ACC112 (cell line): Measurements from ENCODE around the gene GPC6.
A peak's percentile ranks its signal among the peaks of the same experiment; 100 is the strongest.

Source experiments
- H2AFZ ChIP-seq: fragments of 200-600 bp; sonication (generic); one replicate; pipeline ENCODE4 v1.6.0; 2017; ENCODE audit warnings: antibody characterized with exemption, low read length; ENCODE audit not compliant: unreplicated experiment
- H3K27ac ChIP-seq: fragments of 200-600 bp; sonication (generic); 2 replicates; pipeline ENCODE4 v1.5.1; 2014; ENCODE audit warnings: low read depth, mild to moderate bottlenecking, antibody characterized with exemption, low read length, moderate library complexity
- H3K27me3 ChIP-seq: fragments of 200-600 bp; sonication (generic); 2 replicates; pipeline ENCODE4 v1.6.1; 2014; ENCODE audit warnings: mild to moderate bottlenecking, antibody characterized with exemption, low read length, moderate library complexity, mixed read lengths; ENCODE audit not compliant: insufficient read depth
- H3K36me3 ChIP-seq: fragments of 200-600 bp; sonication (generic); 2 replicates; pipeline ENCODE4 v1.6.1; 2016; ENCODE audit warnings: mild to moderate bottlenecking, antibody characterized with exemption, low read length, moderate library complexity, mixed read lengths; ENCODE audit not compliant: insufficient read depth
- H3K4me1 ChIP-seq: fragments of 200-600 bp; sonication (generic); one replicate; pipeline ENCODE4 v1.6.1; 2016; ENCODE audit warnings: low read length, mixed read lengths; ENCODE audit not compliant: insufficient read depth, unreplicated experiment, control insufficient read depth
- H3K4me3 ChIP-seq: fragments of 200-600 bp; sonication (generic); 2 replicates; pipeline ENCODE4 v1.5.1; 2014; ENCODE audit warnings: mild to moderate bottlenecking, low read depth, low read length
- H3K79me2 ChIP-seq: fragments of 200-600 bp; sonication (generic); one replicate; pipeline ENCODE4 v1.6.0; 2016; ENCODE audit warnings: low read length; ENCODE audit not compliant: control insufficient read depth, unreplicated experiment, insufficient read depth

The GPC6 gene

GRCh38 chr13:93977986-93978385, 751.4 kb downstream of the GPC6 start:
- no peak overlapping the region for H2AFZ ChIP-seq
- H3K4me1 ChIP-seq, result no peaks in the 10 kb centered on the region
- no peaks in the 10 kb centered on the region for H3K79me2 ChIP-seq
- no peak overlapping the region for H3K27ac ChIP-seq
- H3K4me3 ChIP-seq, result no peak overlapping the region
- H3K27me3 ChIP-seq, result no peaks in the 10 kb centered on the region
- no peaks in the 10 kb centered on the region for H3K36me3 ChIP-seq

- H3K27ac ChIP-seq, result no peak overlapping the region
- H3K4me3 ChIP-seq, result no peak overlapping the region
- H3K79me2 ChIP-seq, result no peaks in the 10 kb centered on the region
- no peaks in the 10 kb centered on the region for H3K4me1 ChIP-seq
- H3K36me3 ChIP-seq, result no peaks in the 10 kb centered on the region
- no peak overlapping the region for H2AFZ ChIP-seq
- no peaks in the 10 kb centered on the region for H3K27me3 ChIP-seq
Observed at GRCh38 chr13:93981426-93981977, 754.9 kb downstream of the GPC6 start.

GRCh38 chr13:93982179-93982918, 755.7 kb downstream of the GPC6 start:
- no peaks in the 10 kb centered on the region for H3K36me3 ChIP-seq
- no peaks in the 10 kb centered on the region for H3K79me2 ChIP-seq
- H2AFZ ChIP-seq, result no peak overlapping the region
- H3K27me3 ChIP-seq, result no peaks in the 10 kb centered on the region
- no peak overlapping the region for H3K4me3 ChIP-seq
- H3K4me1 ChIP-seq, result no peaks in the 10 kb centered on the region
- no peak overlapping the region for H3K27ac ChIP-seq

GRCh38 chr13:93984052-93984451, 757.4 kb downstream of the GPC6 start:
- Histone ChIP-seq H3K36me3 (no peaks in the 10 kb centered on the region), H3K4me3 (no peak overlapping the region), H3K4me1 (no peaks in the 10 kb centered on the region), H3K27me3 (no peaks in the 10 kb centered on the region), H3K27ac (no peak overlapping the region), H3K79me2 (no peaks in the 10 kb centered on the region), H2AFZ (no peak overlapping the region)

- Histone ChIP-seq H3K36me3 (no peaks in the 10 kb centered on the region), H3K27me3 (no peaks in the 10 kb centered on the region), H3K4me1 (no peaks in the 10 kb centered on the region), H3K4me3 (no peak overlapping the region), H2AFZ (no peak overlapping the region), H3K27ac (no peak overlapping the region), H3K79me2 (no peaks in the 10 kb centered on the region)
Observed at GRCh38 chr13:93984876-93985275, 758.3 kb downstream of the GPC6 start.

- Histone ChIP-seq H3K4me1 (no peaks in the 10 kb centered on the region), H3K27ac (no peak overlapping the region), H3K36me3 (no peaks in the 10 kb centered on the region), H2AFZ (no peak overlapping the region), H3K4me3 (no peak overlapping the region), H3K79me2 (no peaks in the 10 kb centered on the region), H3K27me3 (no peaks in the 10 kb centered on the region)
Observed at GRCh38 chr13:93987458-93987857, 760.9 kb downstream of the GPC6 start.

- H3K79me2 ChIP-seq, result no peaks in the 10 kb centered on the region
- H2AFZ ChIP-seq, result no peak overlapping the region
- no peak overlapping the region for H3K4me3 ChIP-seq
- H3K4me1 ChIP-seq, result no peaks in the 10 kb centered on the region
- H3K36me3 ChIP-seq, result no peaks in the 10 kb centered on the region
- H3K27me3 ChIP-seq, result no peaks in the 10 kb centered on the region
- no peak overlapping the region for H3K27ac ChIP-seq
Observed at GRCh38 chr13:93991569-93991968, 765.0 kb downstream of the GPC6 start.

GRCh38 chr13:93996481-93996880, 769.9 kb downstream of the GPC6 start:
- Histone ChIP-seq H2AFZ (no peak overlapping the region), H3K36me3 (no peaks in the 10 kb centered on the region), H3K79me2 (no peaks in the 10 kb centered on the region), H3K4me1 (no peaks in the 10 kb centered on the region), H3K27me3 (no peaks in the 10 kb centered on the region), H3K27ac (no peak overlapping the region), H3K4me3 (no peak overlapping the region)

GRCh38 chr13:94006296-94006695, 779.7 kb downstream of the GPC6 start:
- H3K27ac ChIP-seq, result no peak overlapping the region
- H3K36me3 ChIP-seq, result no peaks in the 10 kb centered on the region
- H3K4me1 ChIP-seq, result peaks cover 18% of the 10 kb centered on the region
- H2AFZ ChIP-seq, result no peak overlapping the region
- no peaks in the 10 kb centered on the region for H3K79me2 ChIP-seq
- H3K4me3 ChIP-seq, result no peak overlapping the region
- no peaks in the 10 kb centered on the region for H3K27me3 ChIP-seq

- Histone ChIP-seq H3K27ac (no peak overlapping the region), H3K79me2 (no peaks in the 10 kb centered on the region), H3K27me3 (no peaks in the 10 kb centered on the region), H2AFZ (no peak overlapping the region), H3K4me3 (no peak overlapping the region), H3K36me3 (no peaks in the 10 kb centered on the region), H3K4me1 (peaks cover 18% of the 10 kb centered on the region)
Observed at GRCh38 chr13:94007072-94007471, 780.5 kb downstream of the GPC6 start.

- H2AFZ ChIP-seq, result peak overlapping the region; percentile 57
- H3K4me3 ChIP-seq, result no peak overlapping the region
- H3K27me3 ChIP-seq, result no peaks in the 10 kb centered on the region
- H3K79me2 ChIP-seq, result no peaks in the 10 kb centered on the region
- peaks cover 18% of the 10 kb centered on the region for H3K4me1 ChIP-seq
- H3K27ac ChIP-seq, result peak overlapping the region; percentile 52
- no peaks in the 10 kb centered on the region for H3K36me3 ChIP-seq
Observed at GRCh38 chr13:94009701-94010100, 783.1 kb downstream of the GPC6 start.
